Heart left ventricle (tissue), 16 donors: ENCODE data around the gene E4F1. TPM values are rescaled to one million over a fixed set of nuclear protein-coding genes. Genes with fewer than 3 reads are reported as not detected.

ENCODE experiments used
- ATAC-seq, 4 donors: fragments of 200-7000 bp; cut with Tn5 transposase; one replicate each; pipeline ENCODE4 v1.9.1; 2020 to 2022; ENCODE audit warnings: moderate library complexity in 4 of 4, mild to moderate bottlenecking in 3 of 4, moderate number of reproducible peaks in 1 of 4
- DNase-seq, 5 donors: peaks; one replicate each; pipeline ENCODE4 v3.0.0-alpha.2; 2020
- H3K27ac ChIP-seq, 12 donors: fragments of 200-600 bp; sonication (generic) in 4 of 12; one replicate each; pipeline versions ENCODE4 v1.5.0 to v1.8.0; 2016 to 2022; ENCODE audit warnings: mild to moderate bottlenecking in 2 of 12
- H3K27me3 ChIP-seq, 9 donors: fragments of 200-600 bp; sonication (generic) in 2 of 9; one replicate each; pipeline versions ENCODE4 v1.5.1 to v1.8.0; 2016 to 2022; ENCODE audit warnings: mild to moderate bottlenecking in 3 of 9
- H3K36me3 ChIP-seq, 9 donors: fragments of 200-600 bp; sonication (generic) in 2 of 9; one replicate each; pipeline versions ENCODE4 v1.5.0 to v1.8.0; 2018 to 2022; ENCODE audit warnings: mild to moderate bottlenecking in 2 of 9
- H3K4me1 ChIP-seq, 12 donors: fragments of 200-600 bp; sonication (generic) in 4 of 12; one replicate each; pipeline versions ENCODE4 v1.5.0 to v1.8.0; 2016 to 2022; ENCODE audit warnings: mild to moderate bottlenecking in 3 of 12
- H3K4me3 ChIP-seq, 12 donors: fragments of 200-600 bp; sonication (generic) in 4 of 12; one replicate each; pipeline versions ENCODE4 v1.5.0 to v1.8.0; 2017 to 2022; ENCODE audit warnings: mild to moderate bottlenecking in 9 of 12, moderate library complexity in 4 of 12
- H3K9me3 ChIP-seq, 12 donors: fragments of 200-600 bp; sonication (generic) in 4 of 12; one replicate each; pipeline versions ENCODE4 v1.5.0 to v1.8.0; 2016 to 2022; ENCODE audit warnings: mild to moderate bottlenecking in 1 of 12
- POLR2A ChIP-seq, 2 donors: fragments of 450-650 bp; IDR thresholded peaks; one replicate each; pipeline ENCODE4 v1.6.1; 2017; ENCODE audit warnings: antibody characterized with exemption in 2 of 2, mild to moderate bottlenecking in 2 of 2, moderate library complexity in 2 of 2
- WGBS, 4 donors: extraction: QIAGEN DNeasy Blood & Tissue Kit in 2 of 4; methylation state at CpG; one replicate each; pipeline versions ENCODE4 v1.1.5 to v1.1.7; 2013 to 2018; 5-methylcytosine and 5-hydroxymethylcytosine counted together
- intact Hi-C, 10 donors: fragments of 100-400 bp; cut with DNase I; formaldehyde crosslinking; loops; one replicate each; pipeline versions ENCODE4 v1.11.1 to v1.14.2; 2022
- polyA plus RNA-seq, 2 donors: library from polyadenylated mRNA; stranded (reverse); fragments of 200-250 nt; gene quantifications; one replicate each; pipeline ENCODE4 v1.2.3, GENCODE V29; 2013
- total RNA-seq, 9 donors: library from RNA; depleted of rRNA in 2 of 9; stranded (reverse); fragments of >200 nt in 2 of 9; fragmentation: NEBNext Ultra II Directional in 3 of 9; extraction: Animal tissue kit (Norgen Biotek cat#: 25700) in 3 of 9; gene quantifications; one replicate each; pipeline versions ENCODE4 v1.1.0 to v1.2.4, GENCODE V29; 2016 to 2023
- TF ChIP-seq, protein P1 (sequence below), 12 donors: fragments of 200-600 bp; sonication (generic) in 4 of 12; IDR thresholded peaks; one replicate each; pipeline versions ENCODE4 v1.5.0 to v1.8.0; 2018 to 2022; ENCODE audit warnings: antibody characterized with exemption in 12 of 12, mild to moderate bottlenecking in 5 of 12
- donor health status: ischemic (EF 13 %, LVEDD 7.1; RV severe dilation, severe dysfunction).
- donor health status: healthy with polysubstance abuse.
- donor health status: DM: no; HTN: yes; CAD: no.
- donor health status: DM: no; HTN: no; CAD: no.
- donor health status: ischemic (EF 25% LVEDD 6.9; RV normal size, moderate dysfunction).
- donor health status: ischemic (EF 25% LVEDD 5.7; RV mildly dilated, moderate dysfunction).
- donor health status: healthy.
- donor health status: DM: yes; HTN: yes; CAD: no.
- donor health status: ischemic (EF 35%, LVEDD 5.7; RV mildly dilated, moderate dysfunction).
- donor health status: nonischemic (EF 11% LVEDD 7.7; RV severe dilation, severe dysfunction).
- donor health status: DM: yes; HTN: yes; CAD: no.
- donor health status: PGD.
- donor health status: ischemic (EF 29% LVEDD 5.4; RV normal size, mild dysfunction).
- donor health status: nonischemic (EF 23%, LVEDD 6.1; RV moderate dilation, normal function).

E4F1 gene
- total and polyA plus RNA-seq, 11 donors, result 8.4 to 27.3 (median 12.7) TPM

DNA sequence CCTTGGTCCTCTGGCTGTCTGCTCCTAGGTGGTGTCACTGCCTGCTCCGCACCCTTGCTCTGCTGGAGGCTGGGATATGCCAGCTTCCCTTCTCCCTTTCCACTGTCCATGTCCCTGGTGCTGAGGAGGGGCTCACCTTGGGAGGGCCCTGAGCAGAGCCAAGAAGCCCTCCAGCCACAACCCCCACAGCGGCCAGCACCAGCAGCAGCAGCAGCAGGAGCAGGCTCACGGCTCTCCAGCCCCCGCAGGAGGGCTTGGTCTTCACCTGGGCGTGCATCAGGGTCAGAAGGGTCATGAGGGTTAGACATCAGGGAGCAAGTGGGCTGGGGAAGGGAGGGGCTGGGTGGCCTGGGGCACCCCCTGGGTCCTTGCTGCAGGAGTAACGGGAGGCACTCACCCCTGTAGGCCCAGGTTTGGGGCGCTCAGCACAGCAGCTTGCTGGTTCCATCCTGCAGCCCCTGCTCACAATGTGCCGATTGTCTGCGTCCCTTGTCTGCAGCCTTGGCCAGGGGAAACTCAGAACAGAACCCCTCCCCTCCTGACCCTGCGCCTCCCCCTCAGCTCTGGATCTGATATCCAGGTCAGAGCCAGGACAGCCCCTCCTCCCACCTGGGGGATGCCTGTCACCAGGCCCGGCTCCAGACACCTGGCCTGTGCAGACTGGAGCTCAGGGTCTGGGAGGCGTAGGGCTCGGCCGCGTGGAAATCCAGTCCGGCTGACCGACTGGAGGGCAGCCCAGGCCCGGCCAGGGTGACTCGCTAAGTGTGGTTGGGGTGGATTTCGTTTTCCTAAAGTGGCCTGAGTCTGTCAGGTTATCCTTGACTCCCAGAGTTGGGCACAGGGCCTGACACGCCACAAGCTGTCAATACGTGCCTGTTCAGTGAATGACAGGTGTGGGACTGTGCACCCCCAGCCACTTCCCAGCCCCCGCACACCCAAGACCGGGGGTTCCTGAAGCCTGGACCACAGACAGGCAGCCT, 12.7 kb upstream of the E4F1 start, which contains the start of gene BRICD5:
Gene BRICD5, minus strand, starts transcription at position 478 of the 980 bp plus-strand sequence. Its CDS starts 30 bp downstream, at position 448.
- H3K9me3 ChIP-seq, result no peaks in the 10 kb centered on the region
- peak within 1 kb of the TSS in 11 of 12 donors; percentile 69 to 94 (median 88) for H3K27ac ChIP-seq
- H3K36me3 ChIP-seq, result peaks cover 0 to 46% (median 32%) of the 10 kb centered on the region in 9 donors
- DNase-seq (no peak), ATAC-seq (no peak)
- peaks cover 14 to 67% (median 37%) of the 10 kb centered on the region in 12 donors for H3K4me1 ChIP-seq
- H3K4me3 ChIP-seq, result no peak within 1 kb of the TSS
- intact Hi-C loops, result loop anchor here in 1 of 10 donors (10.0 kb wide), 1 partner anchor 56 kb away; the partner anchor contains the start of gene TRAF7
- TF ChIP-seq, protein P1, sequence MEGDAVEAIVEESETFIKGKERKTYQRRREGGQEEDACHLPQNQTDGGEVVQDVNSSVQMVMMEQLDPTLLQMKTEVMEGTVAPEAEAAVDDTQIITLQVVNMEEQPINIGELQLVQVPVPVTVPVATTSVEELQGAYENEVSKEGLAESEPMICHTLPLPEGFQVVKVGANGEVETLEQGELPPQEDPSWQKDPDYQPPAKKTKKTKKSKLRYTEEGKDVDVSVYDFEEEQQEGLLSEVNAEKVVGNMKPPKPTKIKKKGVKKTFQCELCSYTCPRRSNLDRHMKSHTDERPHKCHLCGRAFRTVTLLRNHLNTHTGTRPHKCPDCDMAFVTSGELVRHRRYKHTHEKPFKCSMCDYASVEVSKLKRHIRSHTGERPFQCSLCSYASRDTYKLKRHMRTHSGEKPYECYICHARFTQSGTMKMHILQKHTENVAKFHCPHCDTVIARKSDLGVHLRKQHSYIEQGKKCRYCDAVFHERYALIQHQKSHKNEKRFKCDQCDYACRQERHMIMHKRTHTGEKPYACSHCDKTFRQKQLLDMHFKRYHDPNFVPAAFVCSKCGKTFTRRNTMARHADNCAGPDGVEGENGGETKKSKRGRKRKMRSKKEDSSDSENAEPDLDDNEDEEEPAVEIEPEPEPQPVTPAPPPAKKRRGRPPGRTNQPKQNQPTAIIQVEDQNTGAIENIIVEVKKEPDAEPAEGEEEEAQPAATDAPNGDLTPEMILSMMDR (IDR thresholded peaks at IDR 0.05), result no peak
- no peak for TF ChIP-seq POLR2A (IDR thresholded peaks at IDR 0.05)
- WGBS, 4 donors, result 52 to 69% (median 67%) methylated on average over 14 to 24 of the region's 24 CpGs
- no peaks in the 10 kb centered on the region for H3K27me3 ChIP-seq

DNA sequence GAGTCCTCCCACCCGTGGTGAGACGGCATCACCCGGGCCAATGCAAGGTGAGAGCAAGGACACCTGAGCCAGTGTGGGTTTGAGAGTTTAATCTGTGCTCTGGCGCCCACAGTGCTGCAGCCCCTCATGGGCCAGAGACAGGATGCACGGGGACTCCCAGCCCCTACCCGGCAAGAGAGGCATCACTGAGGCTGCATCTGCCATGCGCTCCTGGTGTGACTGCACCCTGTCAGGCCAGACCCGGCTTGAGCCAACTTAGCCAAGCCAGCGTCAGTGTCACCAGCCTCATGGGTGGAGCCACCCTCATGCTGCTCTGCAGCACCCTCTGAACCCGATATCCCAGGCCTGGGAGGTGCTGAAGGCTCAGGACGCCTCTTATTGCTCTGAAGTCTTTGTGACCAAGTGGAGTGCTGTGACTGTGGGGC, 11.5 kb upstream of the E4F1 start:
- Histone ChIP-seq H3K9me3 (no peaks in the 10 kb centered on the region), H3K36me3 (peaks cover 0 to 41% (median 32%) of the 10 kb centered on the region in 9 donors), H3K27me3 (no peaks in the 10 kb centered on the region), H3K4me3 (peak overlapping the region in 5 of 12 donors; percentile 64 to 97 (median 87)), H3K27ac (peak overlapping the region in 11 of 12 donors; percentile 69 to 94 (median 88)), H3K4me1 (peaks cover 14 to 58% (median 29%) of the 10 kb centered on the region in 12 donors)
- WGBS, 4 donors, result 40 to 67% (median 64%) methylated on average over 5 to 11 of the region's 11 CpGs
- intact Hi-C loops, result loop anchor here in 1 of 10 donors (10.0 kb wide), 1 partner anchor 57 kb away; the partner anchor contains the start of gene TRAF7
- DNase-seq (no peak), ATAC-seq (peak in 2 of 4 donors; percentile 4 to 6)
- TF ChIP-seq POLR2A (IDR thresholded peaks at IDR 0.05), result no peak
- TF ChIP-seq, protein P1 (IDR thresholded peaks at IDR 0.05), result no peak

DNA sequence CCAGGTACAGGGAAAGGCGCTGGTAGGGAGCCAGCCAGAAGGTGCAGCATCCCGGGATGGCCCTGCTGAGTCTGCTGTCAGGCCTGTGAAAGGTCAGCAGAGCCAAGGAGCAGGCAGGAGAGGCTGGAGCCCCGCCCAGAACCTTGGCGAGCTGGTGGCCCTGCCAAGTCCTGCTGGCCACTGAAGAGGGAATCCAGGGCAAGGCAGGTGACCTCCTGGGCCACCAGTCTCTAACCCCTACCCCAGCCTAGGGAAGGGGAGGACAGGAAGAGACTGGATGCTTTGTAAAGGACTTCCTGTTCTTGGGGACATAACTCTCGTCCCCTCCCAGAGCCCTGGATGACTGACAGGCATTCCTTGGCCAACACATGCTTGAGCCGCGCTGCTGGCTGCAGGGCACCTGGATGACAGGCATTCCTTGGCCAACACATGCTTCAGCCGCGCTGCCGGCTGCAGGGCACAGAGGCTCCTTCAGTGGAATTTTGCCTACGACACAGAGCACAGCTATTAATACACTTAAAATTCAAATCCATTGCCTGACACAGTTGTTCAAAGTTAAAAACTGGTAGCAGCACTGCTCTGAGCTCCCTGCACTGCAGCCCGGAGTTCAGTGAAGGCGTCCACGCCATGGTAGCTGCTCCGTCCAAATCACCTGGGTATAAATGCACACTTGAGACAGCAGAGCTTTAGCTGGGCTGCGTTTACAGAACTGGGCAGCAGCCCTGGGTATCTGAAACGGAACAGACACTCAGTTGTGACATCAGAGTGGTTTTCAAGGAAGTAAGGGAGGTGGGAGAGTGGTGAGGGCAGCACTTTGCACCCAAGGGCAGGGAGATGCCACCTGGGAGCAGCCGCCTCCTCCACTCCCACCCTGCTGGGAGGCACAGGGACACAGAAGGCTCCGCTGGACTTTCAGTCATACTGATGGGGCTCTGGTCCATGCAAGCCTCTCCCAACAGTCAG, 10.7 kb upstream of the E4F1 start:
- peak overlapping the region; percentile 64 to 99 (median 88) for H3K4me3 ChIP-seq
- H3K27me3 ChIP-seq, result no peaks in the 10 kb centered on the region
- peak in 3 of 5 donors; percentile 70 to 83 (median 80) for DNase-seq
- H3K36me3 ChIP-seq, result peaks cover 0 to 34% (median 25%) of the 10 kb centered on the region in 9 donors
- ATAC-seq, result peak; percentile 2 to 41 (median 35)
- H3K9me3 ChIP-seq, result no peaks in the 10 kb centered on the region
- 40 to 45% (median 44%) methylated on average over 18 to 19 of the region's 19 CpGs for WGBS, 4 donors
- peaks cover 14 to 58% (median 29%) of the 10 kb centered on the region in 12 donors for H3K4me1 ChIP-seq
- TF ChIP-seq, protein P1 (IDR thresholded peaks at IDR 0.05), result no peak
- TF ChIP-seq POLR2A (IDR thresholded peaks at IDR 0.05), result peak in 1 of 2 donors; percentile 37
- intact Hi-C loops, result loop anchor here in 1 of 10 donors (10.0 kb wide), 1 partner anchor 58 kb away; the partner anchor contains the start of gene TRAF7
- peak overlapping the region in 11 of 12 donors; percentile 69 to 94 (median 88) for H3K27ac ChIP-seq
